Kidney (tissue), 14 donors: ENCODE results near the gene MEP1A. TPM values are rescaled to one million over a fixed set of nuclear protein-coding genes. Genes with fewer than 3 reads are reported as not detected.
"Not testable (repeated sequence)": the region's sequence is repeated elsewhere in the genome, so short reads cannot be mapped to it uniquely, and the experiment has no call there.

ENCODE experiments used
- DNase-seq, 5 donors: peaks; one replicate each; pipeline ENCODE4 v3.0.0-alpha.2; 2013 to 2020
- FAIRE-seq: peaks from 2 replicates; lab custom pipeline; 2012; peaks lifted over from hg19 to GRCh38; lab: Jason Lieb, UNC
- H3K27ac ChIP-seq, 2 donors: one replicate each; pipeline ENCODE4 v1.7.0; 2013; ENCODE audit warnings: low read depth in 2 of 2, low read length in 2 of 2, inconsistent platforms in 1 of 2
- H3K27me3 ChIP-seq: one replicate; pipeline ENCODE4 v1.7.1; 2013; ENCODE audit warnings: low read length, inconsistent platforms; ENCODE audit not compliant: control insufficient read depth, insufficient read depth
- H3K36me3 ChIP-seq, 3 donors: one replicate each; pipeline versions ENCODE4 v1.7.0 to v1.7.1; 2013; ENCODE audit warnings: low read length in 3 of 3, control low read depth in 1 of 3, inconsistent platforms in 1 of 3; ENCODE audit not compliant: insufficient read depth in 3 of 3, control insufficient read depth in 2 of 3
- H3K4me1 ChIP-seq, 3 donors: one replicate each; pipeline versions ENCODE4 v1.7.0 to v1.7.1; 2013; ENCODE audit warnings: low read length in 3 of 3, inconsistent platforms in 1 of 3, low read depth in 1 of 3; ENCODE audit not compliant: control insufficient read depth in 2 of 3, insufficient read depth in 2 of 3
- H3K4me3 ChIP-seq, 3 donors: one replicate each; pipeline versions ENCODE4 v1.7.0 to v1.8.1; 2013; ENCODE audit warnings: low read length in 3 of 3, control low read depth in 1 of 3, inconsistent platforms in 1 of 3
- H3K9ac ChIP-seq, 3 donors: one replicate each; pipeline versions ENCODE4 v1.7.0 to v1.7.1; 2013; ENCODE audit warnings: low read length in 3 of 3, control low read depth in 1 of 3, inconsistent platforms in 1 of 3
- H3K9me3 ChIP-seq, 3 donors: one replicate each; pipeline versions ENCODE4 v1.7.0 to v1.7.1; 2013; ENCODE audit warnings: low read length in 3 of 3, control low read depth in 1 of 3, inconsistent platforms in 1 of 3; ENCODE audit not compliant: control insufficient read depth in 2 of 3, insufficient read depth in 1 of 3
- CTCF ChIP-seq: IDR thresholded peaks from 3 replicates; pipeline ENCODE4 v1.5.1; 2012; ENCODE audit warnings: mild to moderate bottlenecking, moderate library complexity, borderline replicate concordance; ENCODE audit not compliant: insufficient read depth; ENCODE audit errors: extremely low read depth
- intact Hi-C: fragments of 100-400 bp; cut with DNase I; formaldehyde crosslinking; loops from one replicate; pipeline ENCODE4 v1.11.1; 2022
- polyA plus RNA-seq: library from polyadenylated mRNA; stranded (reverse); fragments of 350-450 nt; fragmentation: Illumina TruSeq; extraction: RNeasy Lipid Tissue Mini Kit (QIAGEN cat#74804); gene quantifications from one replicate; pipeline ENCODE4 v1.2.3, GENCODE V29; 2014; ENCODE audit warnings: low read depth, low replicate concordance; ENCODE audit not compliant: insufficient read depth
- total RNA-seq: library from RNA; stranded (reverse); fragmentation: NEBNext Ultra II Directional; extraction: Animal tissue kit (Norgen Biotek cat#: 25700); gene quantifications from one replicate; pipeline ENCODE4 v1.2.1, GENCODE V29; 2021
- donor health status: control.
- donor health status: control.
- donor health status: control.
- donor health status: control.
- donor health status: control.
- donor health status: DM: yes; HTN: yes; CAD: no.
- donor health status: Normal renal cell carcinoma (clear cell type).

Gene MEP1A
- total and polyA plus RNA-seq, 2 donors from 2014 or later, result 0.09 to 0.13 TPM

DNA sequence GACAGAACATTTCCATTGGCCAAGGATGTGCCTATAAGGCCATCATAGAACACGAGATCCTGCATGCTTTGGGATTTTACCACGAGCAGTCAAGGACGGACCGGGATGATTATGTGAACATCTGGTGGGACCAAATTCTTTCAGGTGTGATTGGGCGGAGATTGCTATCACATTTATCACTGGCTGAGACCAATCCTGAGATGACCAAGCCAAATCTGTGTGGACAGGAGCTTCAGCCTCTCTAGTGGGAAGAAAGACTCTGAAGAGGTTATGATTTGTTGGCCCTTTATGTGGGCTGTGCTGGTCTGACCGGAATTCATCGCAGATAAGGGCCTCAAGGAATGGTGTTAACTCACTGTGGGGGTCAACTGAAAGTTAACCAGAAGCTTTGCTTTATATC lies 26.4 kb downstream of the MEP1A start:
- no peak for DNase-seq
- no peaks in the 10 kb centered on the region for H3K4me1 ChIP-seq
- intact Hi-C loops, result no loop called here
- H3K9ac ChIP-seq, result no peak overlapping the region
- no peak overlapping the region for H3K27ac ChIP-seq
- no peak overlapping the region for H3K4me3 ChIP-seq
- FAIRE-seq, result no peak
- TF ChIP-seq CTCF, result no peak
- H3K36me3 ChIP-seq, result no peaks in the 10 kb centered on the region
- H3K9me3 ChIP-seq, result no peaks in the 10 kb centered on the region
- H3K27me3 ChIP-seq, result no peaks in the 10 kb centered on the region

- intact Hi-C loops, result no loop called here
- H3K27ac ChIP-seq, result no peak overlapping the region
- H3K9ac ChIP-seq, result no peak overlapping the region
- no peaks in the 10 kb centered on the region for H3K36me3 ChIP-seq
- no peak for DNase-seq
- no peaks in the 10 kb centered on the region for H3K27me3 ChIP-seq
- FAIRE-seq, result no peak
- H3K9me3 ChIP-seq, result no peaks in the 10 kb centered on the region
- H3K4me3 ChIP-seq, result no peak overlapping the region
- no peaks in the 10 kb centered on the region for H3K4me1 ChIP-seq
- TF ChIP-seq CTCF, result no peak
Measured at GRCh38 chr6:46821458-46821881, 28.3 kb downstream of the MEP1A start.

GRCh38 chr6:46828939-46829338 lies 35.8 kb downstream of the MEP1A start:
- DNase-seq, result no peak
- Histone ChIP-seq H3K27ac (no peak overlapping the region), H3K27me3 (no peaks in the 10 kb centered on the region), H3K4me1 (no peaks in the 10 kb centered on the region), H3K4me3 (no peak overlapping the region), H3K36me3 (no peaks in the 10 kb centered on the region), H3K9me3 (no peaks in the 10 kb centered on the region), H3K9ac (no peak overlapping the region)
- no peak for FAIRE-seq
- TF ChIP-seq CTCF, result no peak
- intact Hi-C loops, result no loop called here

DNA sequence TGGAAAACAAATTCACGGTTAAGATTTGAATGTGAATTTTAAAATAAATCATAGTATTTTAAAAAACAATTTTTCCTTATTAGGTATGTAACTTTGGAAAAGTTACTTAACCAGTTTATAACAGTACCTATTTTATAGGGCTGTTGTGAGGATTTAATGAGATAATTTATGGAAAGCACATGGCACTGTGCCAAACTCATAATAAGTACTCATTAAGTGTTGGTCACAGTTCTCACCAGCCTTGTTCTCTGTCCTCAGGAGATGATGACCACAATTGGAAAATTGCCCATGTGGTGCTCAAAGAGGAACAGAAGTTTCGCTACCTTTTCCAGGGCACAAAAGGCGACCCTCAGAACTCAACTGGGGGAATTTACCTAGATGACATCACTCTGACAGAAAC lies 39.6 kb downstream of the MEP1A start:
- no peak overlapping the region for H3K9ac ChIP-seq
- no peak for TF ChIP-seq CTCF
- H3K27me3 ChIP-seq, result no peaks in the 10 kb centered on the region
- H3K36me3 ChIP-seq, result no peaks in the 10 kb centered on the region
- no peak overlapping the region for H3K27ac ChIP-seq
- FAIRE-seq (no peak), DNase-seq (no peak)
- no peaks in the 10 kb centered on the region for H3K9me3 ChIP-seq
- H3K4me1 ChIP-seq, result no peaks in the 10 kb centered on the region
- intact Hi-C loops, result no loop called here
- H3K4me3 ChIP-seq, result no peak overlapping the region

DNA sequence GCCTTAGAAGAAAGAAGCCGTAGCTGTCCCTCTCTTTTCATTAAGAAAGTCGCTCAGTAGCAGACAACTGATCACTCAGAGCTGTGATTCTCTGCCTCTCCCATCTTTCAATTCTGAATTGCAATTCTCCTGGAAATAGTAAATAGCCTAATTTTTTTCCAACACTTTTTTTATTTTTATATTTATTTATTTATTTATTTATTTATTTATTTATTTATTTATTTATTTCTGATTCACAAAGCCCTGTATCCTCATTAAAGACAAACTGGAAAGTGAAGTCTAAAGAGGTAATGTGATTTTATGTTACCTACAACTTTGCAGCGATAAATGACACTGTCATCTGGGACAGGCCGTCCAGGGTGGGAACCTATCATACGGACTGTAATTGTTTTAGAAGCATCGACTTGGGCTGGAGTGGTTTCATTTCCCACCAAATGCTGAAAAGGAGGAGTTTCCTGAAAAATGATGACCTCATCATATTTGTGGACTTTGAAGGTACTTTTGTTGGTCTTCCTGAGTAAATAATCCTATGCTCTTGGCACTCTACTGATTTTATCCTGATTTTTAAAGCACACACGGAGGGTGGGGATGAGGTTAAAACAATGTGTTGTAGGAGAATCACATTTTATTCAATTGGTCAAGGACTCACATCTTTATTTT lies 41.2 kb downstream of the MEP1A start:
- H3K27ac ChIP-seq, H3K4me1 ChIP-seq, H3K36me3 ChIP-seq, intact Hi-C loops, FAIRE-seq, H3K9me3 ChIP-seq, DNase-seq, H3K4me3 ChIP-seq, H3K9ac ChIP-seq, H3K27me3 ChIP-seq: not testable (repeated sequence)
